ENCODE measurements around the gene NPHP4.

DNA sequence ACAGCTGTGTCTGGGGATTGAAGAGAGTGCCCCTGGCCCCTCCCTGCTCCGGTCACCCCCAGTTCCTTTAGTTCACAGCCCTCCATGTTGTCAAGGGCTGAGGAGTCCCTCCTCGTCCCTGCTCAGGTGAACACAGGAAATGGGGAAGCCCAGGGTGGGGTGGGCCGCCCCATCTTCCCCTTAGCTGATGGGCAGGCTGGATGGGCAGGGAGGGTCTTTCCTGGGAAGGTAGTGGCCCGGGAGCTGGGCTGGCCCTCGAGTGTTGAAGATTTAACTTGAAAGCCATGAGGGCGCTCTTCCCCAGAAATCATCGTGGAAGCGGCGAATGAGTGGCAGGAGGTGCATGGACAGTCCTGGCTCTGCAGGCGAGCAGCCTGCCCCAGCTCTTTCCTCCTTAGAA lies 18.3 kb upstream of the NPHP4 start:
- no peak for TF ChIP-seq CTCF (IDR thresholded peaks at IDR 0.05)
- no peak for TF ChIP-seq POLR2A (IDR thresholded peaks at IDR 0.05)

All from transverse colon (tissue), 3 donors.